Esophagus muscularis mucosa (tissue), 4 donors: Measurements from ENCODE around the gene CCDC149. TPM values are rescaled to one million over a fixed set of nuclear protein-coding genes. Genes with fewer than 3 reads are reported as not detected.

Source experiments
- DNase-seq: peaks from one replicate; pipeline ENCODE4 v3.0.0-alpha.2; 2017; ENCODE audit errors: extremely low spot score
- H3K27ac ChIP-seq, 4 donors: fragments of 200-600 bp; sonication (generic); replicated peaks in 1 of 4; 1 replicate in 3 of 4; 2 replicates in 1 of 4; pipeline ENCODE4 v1.5.1; 2016 to 2019; ENCODE audit warnings: mild to moderate bottlenecking in 1 of 4
- H3K27me3 ChIP-seq, 4 donors: fragments of 200-600 bp; sonication (generic); one replicate each; pipeline versions ENCODE4 v1.5.1 to v1.6.0; 2016 to 2019
- H3K36me3 ChIP-seq, 4 donors: fragments of 200-600 bp; sonication (generic); one replicate each; pipeline ENCODE4 v1.5.1; 2016 to 2019
- H3K4me1 ChIP-seq, 4 donors: fragments of 200-600 bp; sonication (generic); one replicate each; pipeline ENCODE4 v1.5.1; 2016 to 2019
- H3K4me3 ChIP-seq, 4 donors: fragments of 200-600 bp; sonication (generic); 1 replicate in 2 of 4; 2 replicates in 2 of 4; pipeline ENCODE4 v1.5.1; 2016 to 2019; ENCODE audit warnings: mild to moderate bottlenecking in 4 of 4, moderate library complexity in 1 of 4
- H3K9me3 ChIP-seq, 4 donors: fragments of 200-600 bp; sonication (generic); 1 replicate in 3 of 4; 2 replicates in 1 of 4; pipeline ENCODE4 v1.5.1; 2016 to 2019
- CTCF ChIP-seq, 3 experiments: fragments of 200-600 bp in 2 of 3; fragments of 450-650 bp in 1 of 3; sonication (generic) in 2 of 3; IDR thresholded peaks; one replicate each; pipeline ENCODE4 v1.5.1; 2017 to 2019; ENCODE audit warnings: antibody characterized with exemption in 3 of 3, mild to moderate bottlenecking in 2 of 3, moderate library complexity in 1 of 3
- EP300 ChIP-seq: sonication (generic); formaldehyde crosslinking; IDR thresholded peaks from one replicate; pipeline ENCODE4 v1.6.1; 2017; ENCODE audit warnings: antibody characterized with exemption
- POLR2A ChIP-seq: fragments of 450-650 bp; IDR thresholded peaks from one replicate; pipeline ENCODE4 v1.6.1; 2017; ENCODE audit warnings: antibody characterized with exemption, moderate library complexity, mild to moderate bottlenecking, low read depth
- POLR2AphosphoS5 ChIP-seq, 2 donors: sonication (generic); formaldehyde crosslinking; IDR thresholded peaks; one replicate each; pipeline ENCODE4 v1.6.1; 2017; ENCODE audit warnings: antibody characterized with exemption in 2 of 2
- WGBS: methylation state at CpG from one replicate; pipeline ENCODE4 v1.1.5; 2018; 5-methylcytosine and 5-hydroxymethylcytosine counted together
- intact Hi-C: fragments of 100-400 bp; cut with DNase I; formaldehyde crosslinking; loops from one replicate; pipeline ENCODE4 v1.15.1; 2023
- total RNA-seq, 4 donors: library from RNA; depleted of rRNA; stranded (reverse); fragments of >200 nt; gene quantifications; one replicate each; pipeline versions ENCODE4 v1.1.0 to v1.2.1, GENCODE V29; 2016

CCDC149 gene
- total RNA-seq, 4 donors from 2014 or later = 21.0 to 37.9 (median 34.0) TPM

DNA sequence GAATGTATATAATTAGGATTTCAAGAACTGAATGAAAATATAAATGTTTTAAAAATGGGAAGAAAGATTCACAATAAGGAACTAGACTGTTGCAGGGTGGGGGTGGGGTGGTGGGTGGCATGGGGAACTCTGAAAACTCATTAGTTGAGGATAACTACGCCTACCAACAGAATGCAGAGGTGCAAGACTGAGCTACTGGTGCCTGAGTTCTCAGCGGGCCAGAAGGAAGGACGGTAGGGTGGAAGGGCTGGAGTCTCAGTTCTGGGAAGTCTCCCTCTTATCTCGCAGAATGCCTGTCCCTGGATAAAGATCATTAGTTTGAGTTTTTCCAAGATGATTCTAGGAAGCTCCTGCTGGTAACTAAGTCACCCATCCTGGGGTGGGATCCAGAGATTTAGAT, 118.8 kb downstream of the CCDC149 start:
- Histone ChIP-seq H3K27me3 (peaks cover 0 to 5% (median 0%) of the 10 kb centered on the region in 4 donors), H3K9me3 (no peaks in the 10 kb centered on the region), H3K36me3 (peaks cover 0 to under 1% (median 0%) of the 10 kb centered on the region in 4 donors), H3K27ac (peak overlapping the region; percentile 90 to 96 (median 92)), H3K4me3 (peak overlapping the region; percentile 55 to 73 (median 58)), H3K4me1 (peaks cover 22 to 63% (median 56%) of the 10 kb centered on the region in 4 donors)
- no peak for DNase-seq
- 54% methylated on average over 4 of the region's 4 CpGs for WGBS
- intact Hi-C loops = loop anchor here (10.0 kb wide), 3 partner anchors 209 to 361 kb away; partner anchors contain the start of gene DHX15
- TF ChIP-seq CTCF (IDR thresholded peaks at IDR 0.05) (no peak), POLR2A (no peak), EP300 (no peak), POLR2AphosphoS5 (IDR thresholded peaks at IDR 0.05) (no peak)

DNA sequence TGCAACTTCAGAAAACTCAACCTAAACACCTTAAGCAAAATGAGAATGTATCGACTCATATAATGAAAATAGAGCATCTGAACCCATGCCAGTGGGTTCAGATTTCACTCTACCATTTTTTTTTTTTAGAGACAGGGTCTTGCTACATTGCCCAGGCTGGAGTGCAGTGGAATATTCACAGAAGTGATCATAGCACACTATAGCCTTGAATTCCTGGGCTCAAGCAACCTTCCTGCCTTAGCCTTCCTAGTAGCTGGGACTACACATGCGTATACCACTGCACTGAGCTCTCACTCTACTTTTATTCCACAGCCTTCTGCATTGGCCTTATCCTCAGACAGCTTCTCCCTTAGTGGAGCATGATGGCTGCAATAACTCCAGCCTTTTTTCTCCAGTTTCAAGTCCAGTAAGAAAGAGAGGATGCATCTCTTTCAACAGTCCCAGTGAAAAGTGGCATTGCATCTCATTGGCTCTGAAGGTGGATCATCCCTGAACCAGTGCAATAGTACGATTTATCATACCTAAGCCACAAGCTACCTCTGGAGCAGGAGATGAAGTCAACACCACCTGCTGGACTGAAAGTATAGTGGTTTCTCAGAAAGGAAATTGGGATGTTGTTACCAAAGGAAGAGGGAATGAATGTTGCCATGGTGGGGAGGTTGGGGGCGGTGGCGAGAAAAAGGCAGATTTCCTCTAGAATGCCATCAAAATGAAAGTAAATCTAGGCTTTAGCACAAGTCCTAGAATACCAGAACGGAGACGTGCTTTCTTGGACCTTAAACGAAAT, 119.4 kb downstream of the CCDC149 start:
- WGBS = 76% methylated on average over 8 of the region's 8 CpGs
- Histone ChIP-seq H3K4me1 (peaks cover 22 to 60% (median 52%) of the 10 kb centered on the region in 4 donors), H3K9me3 (no peaks in the 10 kb centered on the region), H3K27me3 (peaks cover 0 to 5% (median 0%) of the 10 kb centered on the region in 4 donors), H3K27ac (peak overlapping the region; percentile 90 to 96 (median 92)), H3K4me3 (no peak overlapping the region), H3K36me3 (no peaks in the 10 kb centered on the region)
- no peak for DNase-seq
- peak; percentile 15 to 34 (median 27) for TF ChIP-seq CTCF (IDR thresholded peaks at IDR 0.05)
- TF ChIP-seq POLR2AphosphoS5 (IDR thresholded peaks at IDR 0.05) = no peak
- intact Hi-C loops = loop anchor here (10.0 kb wide), 3 partner anchors 209 to 361 kb away; partner anchors contain the start of gene DHX15

DNA sequence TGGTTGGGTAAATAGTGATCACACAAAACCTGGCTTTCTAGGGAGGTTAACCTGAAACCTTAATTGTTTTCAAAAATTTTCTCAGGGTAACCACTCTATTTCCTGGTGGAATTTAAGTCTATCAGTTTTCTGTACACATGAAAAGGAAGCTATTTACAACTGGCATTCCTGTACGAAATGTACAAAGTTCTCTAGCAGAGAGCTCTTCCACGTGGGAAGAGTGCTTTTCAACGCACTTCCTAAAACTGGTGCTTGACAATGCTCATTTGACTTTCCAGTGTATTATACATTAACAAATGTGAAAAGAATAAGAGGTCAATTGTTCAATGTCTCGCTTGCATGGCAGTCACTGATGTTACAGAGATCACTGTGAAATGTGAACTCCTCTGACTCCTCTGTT, 120.3 kb downstream of the CCDC149 start:
- H3K36me3 ChIP-seq = no peaks in the 10 kb centered on the region
- peak overlapping the region in 2 of 4 donors; percentile 21 to 96 for H3K27ac ChIP-seq
- H3K9me3 ChIP-seq = no peaks in the 10 kb centered on the region
- H3K27me3 ChIP-seq = peaks cover 0 to 5% (median 0%) of the 10 kb centered on the region in 4 donors
- DNase-seq = no peak
- WGBS = 71% methylated on average over 4 of the region's 4 CpGs
- H3K4me3 ChIP-seq = no peak overlapping the region
- peaks cover 22 to 51% (median 44%) of the 10 kb centered on the region in 4 donors for H3K4me1 ChIP-seq
- TF ChIP-seq EP300 = no peak
- no peak for TF ChIP-seq CTCF (IDR thresholded peaks at IDR 0.05)
- no peak for TF ChIP-seq POLR2AphosphoS5 (IDR thresholded peaks at IDR 0.05)
- TF ChIP-seq POLR2A = no peak
- intact Hi-C loops = loop anchor here (10.0 kb wide), 3 partner anchors 208 to 362 kb away; partner anchors contain the start of gene DHX15

DNA sequence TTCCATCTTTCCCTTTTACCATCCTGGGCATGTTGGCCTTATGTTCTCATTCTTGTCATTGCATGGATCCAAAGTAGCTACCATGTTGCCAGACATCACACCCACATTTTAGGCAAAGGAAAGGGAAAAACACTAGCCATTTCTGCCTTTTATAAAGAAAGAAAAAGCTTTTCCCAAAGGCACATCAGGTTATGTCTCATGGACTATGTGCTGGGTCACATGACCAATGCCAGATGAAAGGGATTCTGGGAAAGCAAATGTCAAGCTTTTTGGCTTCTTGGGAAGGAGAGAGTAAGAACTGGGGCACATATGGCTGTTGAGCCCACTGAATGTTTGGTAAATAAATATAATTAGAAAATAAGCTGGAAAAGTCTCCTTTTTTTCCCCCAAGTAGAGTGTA, 121.8 kb downstream of the CCDC149 start:
- Histone ChIP-seq H3K36me3 (no peaks in the 10 kb centered on the region), H3K27ac (no peak overlapping the region), H3K9me3 (no peaks in the 10 kb centered on the region), H3K27me3 (peaks cover 0 to 5% (median 0%) of the 10 kb centered on the region in 4 donors), H3K4me3 (no peak overlapping the region), H3K4me1 (peaks cover 22 to 36% (median 28%) of the 10 kb centered on the region in 4 donors)
- intact Hi-C loops = loop anchor here (10.0 kb wide), 3 partner anchors 206 to 364 kb away; partner anchors contain the start of gene DHX15
- TF ChIP-seq POLR2AphosphoS5 (IDR thresholded peaks at IDR 0.05) (no peak), EP300 (no peak), CTCF (IDR thresholded peaks at IDR 0.05) (no peak), POLR2A (no peak)
- peak; percentile 26 for DNase-seq
